ENCODE measurements around the gene LRRC61.
"Not testable (repeated sequence)": the region's sequence is repeated elsewhere in the genome, so short reads cannot be mapped to it uniquely, and the experiment has no call there.

Gene LRRC61

DNA sequence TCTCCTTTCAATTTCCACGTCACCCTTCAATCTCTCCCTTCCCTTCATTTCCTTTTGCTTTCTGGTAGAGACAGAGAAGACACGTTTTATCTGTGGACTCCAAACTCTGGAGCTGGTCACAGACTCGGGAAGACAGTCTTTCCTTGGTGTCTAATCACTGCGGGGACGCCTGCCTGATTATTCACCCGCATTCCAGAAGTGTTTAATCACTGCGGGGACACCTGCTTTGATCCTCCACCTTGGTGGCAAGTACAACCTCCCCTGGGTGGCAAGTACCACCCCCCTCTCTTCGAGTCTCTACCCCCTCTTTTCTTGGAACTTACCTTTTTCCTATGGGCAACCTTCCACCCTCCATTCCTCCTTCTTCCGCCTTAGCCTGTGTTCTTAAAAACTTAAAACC lies 15.3 kb upstream of the LRRC61 start:
- DNase-seq (ENCODE audit: low read depth), result no peak

DNA sequence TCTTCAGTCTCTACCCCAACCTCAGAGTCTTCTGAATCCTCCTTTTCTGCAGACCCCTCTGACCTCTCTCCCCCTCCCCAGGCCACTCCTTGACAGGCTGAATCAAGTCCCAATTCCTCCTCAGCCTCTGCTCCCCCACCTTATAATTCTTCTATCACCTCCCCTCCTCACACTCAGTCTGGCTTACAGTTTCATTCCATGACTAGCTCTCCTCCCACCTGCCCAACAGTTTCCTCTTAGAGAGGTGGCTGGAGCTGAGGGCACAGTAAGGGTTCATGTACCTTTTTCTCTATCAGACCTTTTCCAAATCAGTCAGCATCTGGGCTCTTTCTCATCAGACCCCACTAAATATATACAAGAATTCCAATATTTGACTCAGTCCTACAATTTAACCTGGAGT lies 14.6 kb upstream of the LRRC61 start:
- DNase-seq (ENCODE audit: low read depth), result no peak

DNA sequence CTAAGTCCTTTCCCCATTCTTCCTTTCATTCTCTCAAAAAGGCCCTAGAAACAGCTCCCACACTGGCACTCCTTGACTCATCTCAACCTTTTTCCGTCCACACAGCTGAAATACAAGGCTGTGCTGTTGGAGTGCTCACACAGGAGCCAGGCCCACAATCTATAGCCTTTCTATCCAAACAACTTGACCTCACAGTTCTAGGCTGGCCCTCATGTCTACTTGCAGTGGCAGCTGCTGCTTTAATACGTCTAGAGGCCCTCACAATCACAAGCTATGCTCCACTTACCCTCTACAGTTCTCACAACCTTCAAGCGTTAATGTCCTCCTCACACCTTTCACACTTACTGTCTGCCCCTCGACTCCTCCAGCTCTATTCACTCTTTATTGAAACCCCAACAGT lies 12.0 kb upstream of the LRRC61 start:
- DNase-seq (ENCODE audit: low read depth), result no peak

DNA sequence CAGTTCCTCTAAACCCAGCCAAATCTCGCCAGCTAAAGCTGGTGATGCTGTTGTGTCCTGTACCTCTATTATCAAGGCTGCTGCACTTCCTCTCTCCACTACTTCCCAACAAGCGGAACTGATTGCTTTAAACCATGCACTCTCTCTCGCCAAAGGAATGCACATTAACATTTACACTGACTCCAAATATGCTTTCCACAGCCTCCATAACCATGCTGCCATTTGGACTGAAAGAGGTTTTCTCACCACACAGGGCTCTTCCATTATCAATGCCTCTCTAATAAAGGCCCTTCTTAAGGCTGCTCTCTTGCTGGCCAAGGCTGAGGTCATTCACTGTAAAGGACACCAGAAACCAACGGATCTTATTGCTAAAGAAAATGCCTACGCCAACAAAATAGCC lies 11.4 kb upstream of the LRRC61 start:
- no peak for DNase-seq (ENCODE audit: low read depth)

DNA sequence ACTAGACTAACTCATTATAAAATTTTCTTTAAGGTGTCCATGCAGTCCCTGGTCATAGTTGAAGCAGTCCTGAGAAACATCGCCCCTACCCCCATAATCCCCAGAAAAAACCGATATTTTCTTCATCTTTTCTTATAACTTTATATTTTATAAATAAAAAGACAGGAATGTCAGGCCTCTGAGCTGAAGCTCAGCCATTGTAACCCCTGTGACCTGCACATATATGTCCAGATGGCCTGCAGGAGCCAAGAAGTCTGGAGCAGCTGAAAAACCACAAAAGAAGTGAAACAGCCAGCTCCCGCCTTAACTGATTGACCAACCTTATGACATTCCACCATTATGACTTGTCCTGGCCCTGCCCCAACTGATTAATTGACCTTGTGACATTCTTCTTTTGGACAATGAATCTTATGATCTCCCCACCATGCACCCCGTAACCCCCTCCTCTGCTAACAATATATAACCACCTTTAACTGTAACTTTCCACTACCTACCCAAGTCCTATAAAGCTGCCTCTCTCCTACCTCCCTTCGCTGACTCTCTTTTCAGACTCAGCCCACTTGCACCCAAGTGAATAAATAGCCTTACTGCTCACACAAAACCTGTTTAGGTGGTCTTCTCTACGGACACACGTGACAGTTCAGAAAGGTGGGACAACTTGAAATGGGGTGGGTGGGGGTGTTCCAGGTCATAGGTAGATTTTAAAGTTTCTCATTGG lies 10.3 kb upstream of the LRRC61 start:
- not testable (repeated sequence) for DNase-seq (ENCODE audit: low read depth)

DNA sequence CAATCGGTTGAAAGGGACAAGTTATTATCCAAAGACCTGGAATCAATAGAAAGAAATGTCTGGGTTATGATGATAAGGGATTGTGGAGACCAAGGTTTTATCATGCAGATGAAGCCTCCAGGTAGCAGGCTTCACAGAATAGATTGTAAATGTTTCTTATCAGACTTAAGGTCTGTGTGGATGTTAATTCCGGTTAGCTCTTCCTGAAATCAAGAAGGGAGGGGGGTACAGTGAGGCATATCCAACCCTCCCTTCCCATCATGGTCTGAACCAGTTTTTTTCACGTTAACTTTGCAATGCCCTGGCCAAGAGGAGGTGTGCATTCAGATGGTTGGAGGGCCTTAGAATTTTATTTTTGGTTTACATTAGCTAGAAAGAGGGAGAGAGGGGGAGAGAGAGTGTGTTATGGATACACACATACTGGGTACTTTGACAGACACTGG lies 9.8 kb upstream of the LRRC61 start:
- DNase-seq (ENCODE audit: low read depth), result no peak

DNA sequence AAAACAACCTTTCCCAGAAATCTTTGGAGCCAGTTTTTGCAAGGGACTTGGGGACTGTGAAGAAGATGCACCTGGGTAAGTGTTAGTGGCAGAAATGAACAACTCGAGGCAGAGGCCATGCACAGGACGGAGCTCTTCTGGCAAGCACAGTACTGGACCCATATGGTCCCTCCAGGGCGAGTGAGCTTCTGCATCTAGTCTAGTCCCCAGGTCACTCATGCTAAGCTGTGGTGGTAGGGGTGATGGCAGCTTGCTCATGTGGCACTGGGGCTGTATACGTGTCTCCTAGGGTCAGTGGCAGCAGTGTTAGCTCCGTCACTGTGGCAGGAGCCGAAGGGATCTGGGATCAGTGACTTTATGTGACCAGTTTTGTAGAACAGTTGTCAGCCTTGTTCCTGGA lies 9.3 kb upstream of the LRRC61 start:
- DNase-seq (ENCODE audit: low read depth), result no peak

DNA sequence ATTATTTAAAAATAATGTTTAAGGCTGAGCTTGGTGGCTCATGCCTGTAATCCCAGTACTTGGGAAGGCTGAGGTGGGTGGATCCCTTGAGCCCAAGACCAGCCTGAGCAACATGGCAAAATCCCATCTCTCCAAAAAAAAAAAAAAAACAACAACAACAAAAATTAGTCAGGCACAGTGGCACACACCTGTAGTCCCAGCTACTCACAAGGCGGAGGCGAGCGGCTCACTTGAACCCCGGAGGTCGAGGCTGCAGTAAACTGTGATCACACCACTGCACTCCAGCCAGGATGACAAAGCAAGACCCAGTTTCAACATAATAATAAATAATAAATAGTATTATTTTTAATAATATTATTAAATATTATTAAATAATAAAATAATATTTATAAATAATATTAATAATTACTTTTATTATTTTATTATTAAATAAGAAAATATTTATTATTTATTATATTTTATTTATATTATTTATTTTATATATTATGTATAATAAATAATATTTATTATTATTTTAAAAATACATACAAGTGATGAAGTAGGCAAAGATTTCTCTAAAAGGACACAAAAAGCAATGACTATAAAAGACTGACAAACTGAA lies 8.4 kb upstream of the LRRC61 start:
- no peak for DNase-seq (ENCODE audit: low read depth)

DNA sequence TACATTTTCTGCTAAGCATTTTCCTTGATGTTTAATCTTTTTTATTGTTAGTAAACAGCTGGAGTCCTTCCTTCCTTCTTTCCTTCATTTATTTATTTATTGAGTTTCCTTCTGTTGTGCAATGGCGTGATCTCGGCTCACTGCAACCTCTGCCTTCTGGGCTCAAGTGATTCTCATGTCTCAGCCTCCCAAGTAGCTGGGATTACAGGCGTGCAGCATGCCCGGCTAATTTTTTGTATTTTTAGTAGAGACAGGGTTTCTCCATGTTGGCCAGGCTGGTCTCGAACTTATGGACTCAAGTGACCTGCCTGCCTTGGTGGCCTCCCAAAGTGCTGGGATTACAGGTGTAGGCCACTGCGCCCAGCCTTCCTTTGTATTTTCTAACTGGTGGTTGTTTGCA lies 6.2 kb upstream of the LRRC61 start:
- DNase-seq (ENCODE audit: low read depth), result not testable (repeated sequence)

DNA sequence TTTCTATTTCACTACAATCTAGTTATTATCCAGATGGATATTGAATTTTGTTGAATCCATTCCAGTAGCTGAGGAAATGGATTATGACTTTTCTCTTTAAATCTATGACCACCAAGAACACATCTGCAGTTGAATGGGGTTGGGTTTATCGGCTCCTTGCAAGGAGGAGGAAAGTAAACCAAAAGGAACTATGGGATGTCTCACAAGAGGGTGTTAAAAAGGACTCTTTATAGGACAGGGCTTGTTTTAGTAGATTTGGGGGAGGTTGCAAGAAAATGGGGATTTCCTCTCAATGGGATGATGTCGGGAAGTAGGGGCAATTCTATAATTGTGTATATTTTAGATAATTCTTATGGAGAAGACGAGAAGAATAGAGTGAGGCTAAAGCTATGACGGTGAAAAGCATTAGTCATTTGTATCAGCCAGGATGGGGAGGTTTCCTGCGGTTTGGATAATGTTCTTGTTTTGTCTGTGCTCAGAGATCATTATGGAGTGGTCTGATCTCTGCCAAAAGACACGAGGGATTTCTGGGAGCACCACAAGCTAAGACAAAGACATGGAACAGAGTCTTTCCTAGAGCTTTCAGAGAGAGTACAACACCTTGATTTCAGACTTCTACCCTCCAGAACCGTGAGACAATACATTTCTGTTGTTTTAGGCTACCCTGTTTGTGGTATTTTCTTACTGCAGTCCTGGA lies 5.3 kb upstream of the LRRC61 start:
- no peak for DNase-seq (ENCODE audit: low read depth)

DNA sequence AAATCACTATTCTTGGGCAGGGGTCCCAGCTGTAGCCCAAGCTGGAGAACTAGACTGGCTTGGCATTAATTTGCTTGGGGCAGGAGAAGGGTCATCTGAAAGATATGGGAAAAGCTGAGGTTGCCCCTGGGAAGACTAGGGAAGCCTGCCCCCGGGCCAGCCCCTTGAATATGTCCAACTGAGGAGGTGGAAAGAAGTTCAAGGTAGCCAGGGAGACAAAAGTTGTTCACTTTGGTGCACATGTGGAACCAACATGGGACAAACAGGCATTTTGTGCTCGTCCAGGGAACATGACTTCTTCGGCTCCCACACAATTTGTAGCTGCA lies 1.4 kb upstream of the LRRC61 start:
- DNase-seq (ENCODE audit: low read depth), result no peak

DNA sequence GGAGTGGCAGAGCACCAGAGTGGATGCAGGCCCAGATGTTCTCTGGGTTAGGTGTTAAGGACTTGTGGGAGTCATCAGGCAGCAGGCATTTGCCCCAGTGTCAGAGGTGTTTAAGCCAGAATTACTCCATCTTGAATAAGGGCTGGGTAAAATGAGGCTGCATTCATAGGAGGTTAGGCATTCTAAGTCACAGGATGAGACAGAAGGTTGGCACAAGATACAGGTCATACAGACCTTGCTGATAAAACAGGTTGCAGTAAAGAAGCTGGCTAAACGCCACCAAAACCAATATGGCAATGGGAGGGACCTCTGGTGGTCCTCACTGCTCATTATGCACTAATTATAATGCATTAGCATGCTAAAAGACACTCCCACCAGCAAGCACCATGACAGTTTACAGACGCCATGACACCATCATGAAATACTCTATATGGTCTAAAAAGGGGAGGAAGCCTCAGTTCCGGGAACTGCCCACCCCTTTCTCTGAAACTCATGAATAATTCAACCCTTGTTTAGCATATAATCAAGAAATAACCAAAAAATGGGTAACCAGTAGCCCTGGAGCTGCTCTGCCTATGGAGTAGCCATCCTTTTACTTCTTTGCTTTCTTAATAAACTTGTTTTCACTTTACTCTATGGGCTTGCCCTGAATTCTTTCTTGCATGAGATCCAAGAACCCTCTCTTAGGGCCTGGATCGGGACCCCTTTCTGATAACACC lies 882 bp upstream of the LRRC61 start:
- DNase-seq (ENCODE audit: low read depth), result no peak

DNA sequence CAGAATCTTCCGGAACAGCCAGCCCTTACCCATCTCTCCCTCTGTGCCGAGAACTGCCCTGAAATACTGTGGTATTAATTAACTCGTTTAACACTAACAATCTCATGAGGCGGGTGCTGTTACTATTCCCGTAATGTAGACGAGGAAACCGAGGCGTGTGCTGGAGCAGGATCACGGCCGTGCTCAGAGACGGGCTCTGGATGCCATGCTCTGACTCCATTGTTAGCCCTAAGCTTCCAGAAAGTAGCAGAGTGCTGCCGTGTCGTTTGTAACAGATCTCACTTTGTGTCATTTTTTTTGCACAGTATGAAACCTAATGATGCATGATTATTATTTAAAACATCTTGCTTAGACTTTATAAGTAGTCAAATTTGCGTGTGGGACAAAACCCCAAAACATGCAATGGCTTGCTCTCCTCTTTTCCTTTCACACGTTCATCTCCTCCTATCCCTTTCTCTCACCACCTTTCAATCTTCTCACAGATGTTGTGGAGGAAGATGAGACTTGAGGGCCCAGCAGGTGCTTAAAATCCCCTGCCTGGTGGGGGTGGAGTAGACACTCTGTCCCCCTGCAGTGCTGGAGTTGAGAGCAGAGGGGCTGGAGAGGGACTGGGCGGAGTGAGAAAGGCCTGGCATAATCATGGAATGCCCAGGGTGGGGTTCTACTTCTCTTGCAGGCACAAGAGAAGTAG lies 672 bp downstream of the LRRC61 start:
- no peak for DNase-seq (ENCODE audit: low read depth)

DNA sequence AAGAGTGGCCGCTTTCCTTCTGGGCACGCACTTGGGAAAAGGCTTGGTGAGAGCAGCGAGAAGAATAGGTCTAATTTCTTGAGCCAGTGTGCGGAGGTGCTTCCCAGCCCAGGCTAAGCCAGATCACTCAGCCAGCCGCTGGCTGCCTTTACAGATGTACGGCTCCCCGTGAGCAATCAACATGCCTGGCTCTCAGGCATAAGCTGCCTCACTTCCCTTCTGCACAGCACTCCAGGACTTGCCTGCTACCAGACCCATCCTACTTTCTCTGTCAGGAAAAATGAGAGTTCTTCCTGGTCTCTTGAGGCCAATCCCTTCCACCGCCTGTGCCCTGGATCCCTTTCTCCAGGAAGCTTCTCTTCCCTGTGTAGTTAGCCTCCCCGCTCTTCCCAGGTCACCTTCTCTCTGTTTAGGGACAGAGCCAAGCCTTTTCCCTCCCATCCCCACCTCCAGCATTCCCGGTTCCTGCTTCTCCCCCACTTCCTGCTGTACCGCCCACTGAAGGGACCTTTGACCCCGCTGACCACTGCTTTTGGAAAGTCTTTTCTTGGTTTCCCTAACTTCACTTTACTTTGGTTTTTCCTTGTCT lies 1.3 kb downstream of the LRRC61 start:
- DNase-seq (ENCODE audit: low read depth), result no peak

DNA sequence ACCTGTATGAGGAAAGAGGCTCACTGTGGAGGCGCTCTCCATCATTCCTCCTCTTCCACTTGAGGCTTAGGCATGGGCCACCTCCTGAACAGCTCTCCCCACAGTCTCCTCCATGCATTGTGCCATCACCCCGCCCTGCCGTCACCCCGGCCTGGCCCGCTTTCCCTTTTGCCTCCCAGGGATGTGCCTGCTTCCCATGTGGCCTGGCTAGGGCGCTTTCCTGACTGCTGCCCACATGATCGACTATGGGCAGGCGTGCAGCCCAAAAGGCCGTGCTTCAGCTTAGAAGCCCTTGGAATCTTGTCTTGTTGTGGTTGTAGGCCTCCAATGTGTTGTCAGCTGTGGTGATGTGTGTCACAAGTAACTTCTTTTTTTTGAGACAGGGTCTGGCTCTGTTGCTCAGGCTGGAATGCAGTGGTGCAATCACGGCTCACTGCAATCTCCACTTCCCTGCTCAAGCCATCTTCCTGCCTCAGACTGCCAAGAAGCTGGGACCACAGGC lies 2.0 kb downstream of the LRRC61 start:
- no peak for DNase-seq (ENCODE audit: low read depth)

DNA sequence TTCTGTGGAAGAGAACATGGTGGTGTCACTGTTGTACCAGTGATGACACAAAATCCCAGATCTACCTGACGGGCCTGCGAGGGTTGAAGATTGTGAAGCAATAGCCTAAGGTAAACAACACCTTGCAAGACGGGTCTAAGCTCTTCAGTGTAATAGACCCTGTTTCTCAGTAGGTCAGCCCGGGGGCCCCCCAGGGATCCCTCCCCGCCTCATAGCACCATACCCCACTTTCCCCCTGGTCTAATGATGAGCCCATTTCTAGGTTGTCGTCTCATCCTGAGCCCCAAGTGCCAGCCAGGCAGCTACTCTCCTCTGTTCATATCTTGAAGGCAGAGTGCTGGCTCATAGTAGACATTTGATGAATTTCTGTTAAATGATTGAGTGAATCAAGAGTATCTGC lies 2.7 kb downstream of the LRRC61 start:
- no peak for DNase-seq (ENCODE audit: low read depth)

DNA sequence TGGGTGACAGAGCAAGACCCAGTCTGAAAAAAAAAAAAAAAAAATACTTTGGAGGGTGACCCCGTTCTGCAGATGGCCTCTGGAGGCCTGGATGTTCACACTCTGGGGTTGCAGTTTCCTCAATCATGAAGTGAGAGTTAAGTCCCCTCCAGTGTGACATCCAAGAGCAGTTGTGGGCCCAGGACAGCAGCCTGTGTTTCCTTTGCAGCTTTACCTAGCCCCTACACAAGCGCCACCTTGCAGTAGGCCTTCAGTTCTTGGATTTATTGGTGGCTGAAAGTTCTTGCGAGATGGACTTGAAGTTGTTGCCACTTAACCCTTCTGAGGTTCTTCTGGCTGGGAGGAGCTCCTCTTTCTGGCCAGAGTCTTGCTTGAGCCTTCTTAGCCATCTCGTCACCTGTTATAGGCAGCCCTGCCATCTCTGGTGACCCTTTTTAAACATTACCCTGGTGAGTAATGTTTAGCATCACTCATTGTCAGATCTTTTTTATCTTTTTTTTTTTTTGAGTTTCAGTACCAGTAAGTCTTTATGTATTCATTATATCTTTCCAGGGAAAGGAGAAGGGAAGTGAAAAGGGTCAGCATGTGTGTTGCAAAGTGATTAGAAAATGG lies 3.6 kb downstream of the LRRC61 start:
- no peak for DNase-seq (ENCODE audit: low read depth)

DNA sequence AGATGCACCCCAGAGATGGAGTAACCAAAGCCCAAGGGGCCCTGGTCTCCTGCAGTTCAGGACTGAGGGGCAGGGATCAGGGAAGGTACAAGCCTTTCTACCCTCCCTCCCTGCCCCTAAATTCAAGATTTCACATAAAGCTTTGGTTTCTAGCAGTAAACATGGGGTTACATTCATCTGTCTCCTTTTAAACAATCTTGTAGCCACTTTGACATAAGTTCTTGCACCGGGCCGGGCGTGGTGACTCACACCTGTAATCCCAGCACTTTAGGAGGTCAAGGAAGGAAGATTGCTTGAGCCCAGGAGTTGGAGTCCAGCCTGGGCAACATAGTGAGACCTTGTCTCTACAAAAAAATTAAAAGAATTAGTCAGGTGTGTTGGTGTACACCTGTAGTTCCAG lies 4.2 kb downstream of the LRRC61 start:
- no peak for DNase-seq (ENCODE audit: low read depth)

DNA sequence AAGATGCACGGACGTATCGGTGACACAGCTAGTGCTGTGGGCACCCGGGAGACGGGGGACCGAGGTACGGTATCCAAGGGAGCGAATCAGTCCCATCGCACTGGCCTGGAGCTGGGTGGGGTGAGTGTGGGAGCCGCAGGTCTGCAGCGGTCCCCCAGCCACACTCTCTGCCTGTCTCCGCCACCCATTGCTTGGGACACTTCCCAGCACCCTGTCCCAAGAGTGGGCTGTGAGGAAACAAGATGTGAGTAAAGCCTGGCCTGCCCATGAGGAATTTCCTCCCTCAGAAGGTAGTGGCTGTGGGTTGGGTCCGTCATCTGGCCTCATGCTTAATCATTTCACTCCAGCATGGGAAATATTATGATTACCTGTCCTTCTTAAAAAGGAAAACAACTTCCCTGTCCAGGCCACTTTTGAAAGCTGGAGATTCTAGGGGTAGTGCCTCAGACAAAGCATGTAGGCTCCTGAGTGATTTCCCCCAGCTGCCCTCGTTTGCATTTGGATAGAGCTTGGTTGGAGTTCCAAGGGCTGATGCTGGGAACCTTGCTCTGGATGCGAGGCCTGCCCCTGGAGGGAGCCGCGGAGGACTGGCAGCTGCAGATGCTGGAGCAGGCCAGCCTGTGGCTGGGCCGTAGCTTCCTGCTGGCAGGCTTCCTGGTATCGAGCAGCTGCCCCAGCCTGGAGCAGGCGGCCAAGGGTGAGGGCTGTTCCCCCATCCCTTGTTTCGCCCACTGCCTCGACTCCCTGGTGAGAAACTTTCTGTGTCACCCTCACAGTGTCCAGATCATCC lies 6.4 kb downstream of the LRRC61 start:
- no peak for DNase-seq (ENCODE audit: low read depth)

DNA sequence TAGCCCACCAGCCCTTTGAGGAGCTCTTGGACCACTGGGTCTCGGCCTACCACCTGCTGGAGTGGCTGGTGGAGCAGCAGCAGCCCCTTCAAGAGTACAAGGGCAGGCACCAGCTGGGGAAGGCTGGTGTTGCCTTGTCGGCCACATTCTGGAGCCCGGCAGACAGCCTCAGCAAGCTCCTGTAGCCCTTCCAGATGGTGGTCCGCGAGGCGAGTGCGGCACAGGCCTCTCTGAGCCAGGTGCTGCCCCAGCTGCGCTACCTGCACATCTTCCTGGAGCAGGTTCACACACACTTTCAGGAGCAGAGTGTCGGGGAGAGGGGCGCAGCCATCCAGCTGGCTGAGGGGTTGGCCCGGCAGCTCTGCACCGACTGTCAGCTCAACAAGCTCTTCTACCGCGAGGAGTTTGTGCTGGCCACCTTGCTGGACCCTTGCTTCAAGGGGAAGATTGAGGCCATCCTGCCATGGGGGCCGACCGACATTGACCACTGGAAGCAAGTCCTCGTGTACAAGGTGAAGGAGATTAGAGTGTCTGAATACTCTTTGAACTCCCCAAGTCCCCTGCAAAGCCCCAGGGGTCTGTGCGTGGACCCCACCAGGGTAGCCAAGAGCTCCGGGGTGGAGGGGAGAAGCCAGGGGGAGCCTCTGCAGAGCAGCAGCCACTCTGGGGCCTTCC lies 7.2 kb downstream of the LRRC61 start:
- no peak for DNase-seq (ENCODE audit: low read depth)
